HL-60/S4 (cell line): Measurements from ENCODE around the gene MAPKAPK2.

Experiments used
- in situ Hi-C: fragments of 300-500 bp; cut with MboI; formaldehyde crosslinking; loops from 2 replicates; pipeline ENCODE4 v1.14.3; 2022; ENCODE audit warnings: low sequenced_read_pairs

The MAPKAPK2 gene

DNA sequence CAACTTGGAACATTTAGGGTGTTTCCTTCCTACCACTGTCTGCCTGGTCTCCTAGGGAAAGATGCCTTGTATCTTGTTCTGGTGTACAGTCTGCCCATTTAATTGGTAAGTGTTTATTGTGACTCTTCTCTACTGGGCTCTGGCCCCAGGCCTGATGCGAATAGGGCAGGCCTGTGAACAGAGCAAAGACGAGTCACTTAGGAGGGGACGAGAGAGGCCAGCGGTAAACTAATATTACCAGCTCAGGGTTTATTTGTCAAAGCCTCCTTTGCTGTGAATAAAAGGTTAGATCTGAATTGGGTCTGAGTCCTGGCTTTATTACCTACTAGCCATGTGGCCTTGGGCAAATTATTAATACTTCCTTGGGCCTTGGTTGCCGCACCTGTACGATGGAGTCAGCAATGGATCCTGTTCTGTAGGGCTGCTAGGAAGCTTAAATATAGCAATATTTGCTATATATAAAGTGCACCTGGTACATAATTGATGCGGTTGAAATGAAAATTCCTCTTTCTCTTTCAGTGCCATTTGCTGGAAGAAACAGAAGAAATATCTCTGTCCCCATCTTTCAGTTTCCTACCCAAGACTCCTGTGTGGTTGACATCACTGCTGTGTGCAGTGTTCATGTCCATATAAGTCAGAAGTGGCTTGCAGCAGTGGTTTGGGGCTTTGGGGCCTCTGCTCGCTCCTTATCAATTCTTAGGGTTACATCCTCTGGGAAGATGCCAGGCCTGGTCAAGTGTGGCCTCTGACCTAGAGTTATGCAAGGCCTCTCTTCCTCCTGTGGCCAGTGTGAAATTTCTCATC lies 32.4 kb downstream of the MAPKAPK2 start:
- in situ Hi-C loops, result no loop called here

DNA sequence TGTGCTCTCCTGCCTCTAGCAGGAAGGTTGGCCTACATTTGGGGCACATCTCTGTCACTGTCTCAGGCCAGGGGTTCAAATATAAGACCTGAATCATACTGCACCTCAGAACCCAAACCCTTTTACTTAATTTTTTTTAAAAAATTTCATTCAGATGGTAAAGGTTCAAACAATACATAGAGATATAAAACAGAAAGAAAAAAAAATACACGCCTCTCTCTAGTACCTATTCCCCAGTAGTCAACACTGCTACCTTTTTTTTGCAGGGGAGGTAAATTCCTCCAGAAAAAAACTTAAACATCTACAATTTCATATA lies 32.9 kb downstream of the MAPKAPK2 start:
- in situ Hi-C loops, result no loop called here

DNA sequence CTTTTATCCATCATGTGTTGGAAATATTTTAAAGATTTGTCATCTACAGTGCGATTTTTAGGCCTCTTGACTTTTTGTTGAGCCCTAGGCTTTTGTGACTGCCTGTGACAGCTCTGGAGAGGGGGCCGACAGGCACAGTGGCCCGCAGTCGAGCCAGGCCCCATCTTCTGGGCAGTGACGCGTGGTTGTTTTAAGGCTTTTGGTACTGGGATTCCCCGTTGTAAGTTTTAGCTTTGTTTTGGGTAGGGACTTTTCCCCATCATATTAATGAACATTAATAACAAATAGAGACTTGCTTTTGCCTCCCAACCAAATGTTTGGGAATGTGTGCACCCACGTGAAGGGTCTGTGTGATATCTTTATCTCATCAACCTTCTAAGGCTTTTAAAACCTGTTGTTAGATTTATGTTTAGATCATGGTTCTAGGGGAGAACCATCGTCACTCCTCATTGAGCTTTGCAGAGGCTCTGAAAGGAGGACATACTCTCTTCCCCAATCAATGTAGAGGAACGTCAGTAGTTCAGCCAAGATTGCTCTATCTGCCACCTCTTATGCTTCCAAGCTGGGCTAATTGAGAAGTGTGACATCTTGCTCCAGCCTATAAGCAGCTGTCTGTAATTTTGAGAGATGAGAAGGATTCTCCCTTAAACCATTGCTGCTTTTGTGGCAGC lies 34.6 kb downstream of the MAPKAPK2 start:
- in situ Hi-C loops, result no loop called here

DNA sequence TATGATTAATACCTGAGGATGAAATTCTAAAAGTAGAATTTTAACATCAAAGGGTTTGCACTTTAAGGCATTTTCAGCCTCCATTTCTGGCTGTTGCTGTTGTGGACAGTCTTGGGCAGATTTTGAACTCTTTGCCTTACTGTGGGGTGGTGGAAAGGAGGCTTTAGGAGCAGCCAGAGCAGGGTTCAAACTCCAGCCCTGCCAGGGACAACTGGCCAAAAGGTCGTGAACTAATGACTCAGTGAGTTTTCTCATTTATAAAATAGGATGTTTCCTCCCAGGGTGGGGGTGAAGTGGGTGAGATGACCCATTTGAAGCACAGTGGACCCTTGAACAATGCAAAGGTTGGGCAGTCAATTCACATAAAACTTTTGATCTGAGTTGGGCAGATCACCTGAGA lies 36.7 kb downstream of the MAPKAPK2 start:
- in situ Hi-C loops, result no loop called here

DNA sequence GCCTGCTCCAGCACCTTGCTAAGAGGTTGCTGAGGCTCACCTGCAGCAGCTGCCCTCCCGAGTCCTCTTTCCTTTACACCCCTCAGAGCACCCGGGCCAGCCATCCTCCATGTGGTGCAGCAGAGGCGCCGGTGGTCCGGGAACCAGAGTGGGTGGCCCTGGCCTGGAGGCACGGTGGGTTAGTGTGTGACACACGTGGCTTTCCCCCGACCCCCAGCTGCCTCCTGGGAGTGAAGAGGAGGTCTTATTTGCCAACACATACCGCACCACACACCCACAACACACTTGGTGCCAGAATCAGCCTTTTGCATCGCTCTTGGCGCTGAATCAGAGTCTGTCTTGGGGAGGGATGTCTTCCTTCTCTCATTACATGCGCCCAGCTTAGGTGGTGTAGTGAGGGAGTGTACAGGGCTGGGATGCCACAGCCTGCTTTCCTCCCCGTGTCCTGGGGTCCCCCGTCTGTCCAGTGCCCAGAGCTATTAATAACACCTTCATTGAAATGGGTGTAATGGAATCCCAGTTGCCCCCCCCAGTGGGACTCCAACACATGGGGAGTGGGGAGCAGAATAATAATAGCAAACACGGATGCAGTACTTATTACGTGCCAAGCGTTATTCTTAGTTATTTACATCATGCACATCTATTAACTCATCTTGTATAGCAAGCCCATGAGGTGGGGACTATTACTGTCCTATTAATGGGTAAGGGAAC lies 38.2 kb downstream of the MAPKAPK2 start:
- in situ Hi-C loops, result no loop called here

DNA sequence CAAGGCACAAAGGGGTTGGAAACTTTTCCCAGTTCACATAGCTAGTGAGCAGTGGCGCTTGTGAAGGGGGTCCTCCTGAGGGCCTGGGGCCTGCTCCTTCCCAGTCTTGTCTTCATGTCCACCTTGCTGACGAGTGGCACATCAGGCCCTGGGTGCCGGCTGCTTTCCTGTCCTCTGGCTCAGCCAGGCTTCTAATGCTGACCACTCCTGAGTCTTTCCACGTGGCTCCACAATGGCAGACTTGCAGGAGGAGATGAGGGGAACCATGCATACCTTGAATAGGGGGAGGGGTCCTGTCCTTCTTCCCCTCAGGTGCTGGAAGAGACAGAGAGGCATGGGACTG lies 38.7 kb downstream of the MAPKAPK2 start:
- in situ Hi-C loops, result no loop called here

DNA sequence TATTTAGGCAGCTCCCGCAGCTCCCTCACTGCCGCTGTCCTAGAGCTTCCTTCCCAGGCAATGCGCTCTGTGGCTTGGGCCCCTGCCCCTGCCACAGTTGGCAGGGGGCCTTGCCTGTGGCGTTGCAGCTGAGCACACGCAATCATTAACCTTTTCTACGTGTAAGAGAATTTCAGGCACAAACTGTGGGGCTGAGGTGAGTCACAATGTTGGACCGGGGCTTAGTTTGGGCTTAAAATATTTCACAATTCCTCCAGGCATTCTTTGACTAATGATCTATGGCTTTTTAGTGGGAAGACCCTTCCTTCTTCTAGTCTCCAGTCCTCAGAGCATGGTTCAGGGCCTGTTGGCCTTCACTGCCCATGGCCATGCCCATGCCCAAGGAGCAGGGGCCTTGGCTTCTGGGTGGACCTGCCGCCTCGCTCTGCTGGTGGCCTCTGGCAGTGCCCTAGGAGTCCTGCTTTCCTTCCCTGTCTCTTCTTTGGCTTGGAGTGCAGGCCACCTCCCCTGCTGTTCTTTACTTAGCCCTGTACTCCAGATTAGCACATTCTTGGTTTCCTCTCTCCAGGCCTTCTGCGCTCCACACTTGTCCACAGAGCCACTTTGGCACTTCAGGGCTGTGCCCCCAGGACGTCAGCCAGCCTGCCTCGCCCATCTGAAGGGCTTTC lies 39.2 kb downstream of the MAPKAPK2 start:
- in situ Hi-C loops, result no loop called here

DNA sequence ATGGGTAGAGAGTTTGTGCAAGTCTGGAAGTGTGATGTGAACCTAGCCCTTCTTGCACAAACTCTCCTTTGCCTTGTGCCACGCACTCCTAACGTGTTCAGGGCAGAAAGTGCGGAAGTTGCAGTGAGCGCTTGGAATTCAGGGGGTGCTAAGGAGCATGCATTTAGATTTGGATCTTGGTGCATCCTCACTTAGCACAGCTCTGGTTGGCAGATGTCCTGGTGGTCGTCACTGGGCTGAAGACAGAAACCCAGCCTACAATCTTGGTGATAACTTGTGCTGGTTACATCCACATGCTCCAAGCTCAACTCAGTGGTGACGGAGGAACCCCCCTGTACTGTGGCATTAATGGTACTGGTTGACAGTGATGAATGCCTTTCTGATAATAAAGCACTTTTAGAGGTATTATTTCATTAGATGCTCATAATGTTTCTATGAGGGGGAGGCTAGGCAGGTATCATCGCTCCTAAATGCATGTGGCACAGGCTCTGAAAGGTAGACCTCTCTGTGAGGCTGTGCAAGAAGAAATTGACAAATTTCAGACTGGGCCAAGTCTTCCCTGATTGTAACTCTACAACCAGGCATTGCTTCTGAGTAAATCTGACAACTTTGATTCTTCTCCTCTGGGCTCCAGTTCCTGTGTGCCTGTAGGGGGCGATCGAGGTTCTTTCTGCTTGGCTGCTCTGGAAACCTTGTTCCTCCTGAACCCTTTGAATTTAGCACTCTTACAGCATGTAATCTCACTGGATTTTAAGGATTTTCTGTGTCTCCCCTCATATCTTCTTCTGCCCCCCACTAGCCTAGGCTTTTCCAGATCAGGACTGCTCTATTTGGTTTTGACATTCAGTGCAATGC lies 40.6 kb downstream of the MAPKAPK2 start:
- in situ Hi-C loops, result no loop called here

DNA sequence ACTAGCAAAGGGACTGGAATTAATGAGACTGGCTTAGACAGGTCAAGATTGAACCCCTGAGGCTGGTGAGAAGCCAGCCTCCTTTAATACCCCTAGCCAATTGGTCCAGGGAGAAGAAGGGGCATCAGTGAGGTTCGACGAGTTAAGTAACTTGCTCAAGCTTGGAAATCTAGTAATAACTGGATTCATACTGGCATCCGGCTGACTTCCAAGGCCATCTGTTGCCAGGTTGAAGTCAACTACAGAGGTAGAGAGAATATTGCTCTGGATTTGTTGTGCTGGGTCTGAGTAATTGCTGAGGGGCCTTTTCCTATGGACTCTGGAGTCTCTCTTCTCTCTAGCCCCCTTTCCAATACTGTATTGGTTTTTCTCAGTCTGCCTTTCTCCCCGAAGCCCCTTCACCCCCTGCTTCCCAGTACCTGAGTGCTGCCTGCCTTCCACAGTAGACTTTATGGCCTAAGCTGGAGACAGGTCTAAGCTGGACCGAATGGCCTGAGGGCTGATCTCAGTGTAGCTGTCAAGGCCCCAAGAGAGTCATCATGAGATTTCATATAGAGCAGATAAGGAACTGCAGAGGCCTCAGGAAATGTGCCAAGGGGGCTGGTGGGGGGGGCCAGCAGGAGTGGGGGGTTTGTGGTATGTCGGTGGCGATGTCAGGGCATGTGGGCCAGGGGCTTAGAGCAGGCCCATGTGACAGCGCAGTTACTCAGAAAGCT lies 43.4 kb downstream of the MAPKAPK2 start:
- in situ Hi-C loops, result no loop called here

DNA sequence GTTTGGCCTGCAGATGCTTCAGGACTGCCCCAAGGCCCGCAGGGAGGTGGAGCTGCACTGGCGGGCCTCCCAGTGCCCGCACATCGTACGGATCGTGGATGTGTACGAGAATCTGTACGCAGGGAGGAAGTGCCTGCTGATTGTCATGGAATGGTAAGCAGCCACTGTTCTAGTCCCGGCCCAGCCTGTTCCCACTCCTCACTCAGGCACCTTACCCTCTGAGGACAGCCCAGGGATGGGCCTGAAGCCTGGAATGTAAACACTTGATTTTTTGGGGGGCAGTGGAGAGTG lies 43.9 kb downstream of the MAPKAPK2 start:
- in situ Hi-C loops, result no loop called here

DNA sequence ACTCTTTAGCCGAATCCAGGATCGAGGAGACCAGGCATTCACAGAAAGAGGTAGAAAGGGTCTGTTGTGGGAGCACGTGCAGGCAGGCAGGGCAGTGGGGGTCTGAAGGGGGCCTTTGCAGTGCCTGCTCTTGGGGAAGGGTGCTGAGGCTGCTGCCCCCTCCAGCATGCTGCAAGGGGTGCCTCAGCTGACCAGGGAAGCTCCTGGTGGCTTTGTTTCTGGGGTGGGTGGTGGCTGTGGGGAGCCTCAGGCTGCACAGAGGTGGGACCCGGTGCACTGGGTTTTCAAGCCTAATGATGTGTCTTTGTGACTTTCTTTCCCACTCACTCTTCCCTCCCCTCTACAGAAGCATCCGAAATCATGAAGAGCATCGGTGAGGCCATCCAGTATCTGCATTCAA lies 44.3 kb downstream of the MAPKAPK2 start:
- in situ Hi-C loops, result no loop called here

DNA sequence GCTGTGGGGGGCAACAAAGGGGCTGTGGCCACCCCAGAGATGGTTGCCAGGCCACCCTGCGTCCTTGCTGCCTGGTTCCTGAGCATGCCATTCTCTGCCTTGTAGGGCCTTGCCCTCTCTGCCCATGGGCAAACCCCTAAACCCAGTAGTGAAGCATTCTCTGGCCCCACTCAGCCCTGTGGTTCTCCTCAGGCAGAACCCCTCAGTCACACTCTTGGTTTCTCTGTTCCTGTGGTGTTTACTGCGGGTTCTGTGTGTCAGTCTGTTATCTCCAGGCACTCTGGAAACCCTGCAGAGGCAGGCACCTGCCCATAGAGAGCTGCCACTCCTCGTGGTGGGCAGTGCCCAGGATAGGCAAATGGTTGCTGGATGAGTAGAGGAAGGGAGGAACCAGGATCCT lies 44.8 kb downstream of the MAPKAPK2 start:
- in situ Hi-C loops, result no loop called here

DNA sequence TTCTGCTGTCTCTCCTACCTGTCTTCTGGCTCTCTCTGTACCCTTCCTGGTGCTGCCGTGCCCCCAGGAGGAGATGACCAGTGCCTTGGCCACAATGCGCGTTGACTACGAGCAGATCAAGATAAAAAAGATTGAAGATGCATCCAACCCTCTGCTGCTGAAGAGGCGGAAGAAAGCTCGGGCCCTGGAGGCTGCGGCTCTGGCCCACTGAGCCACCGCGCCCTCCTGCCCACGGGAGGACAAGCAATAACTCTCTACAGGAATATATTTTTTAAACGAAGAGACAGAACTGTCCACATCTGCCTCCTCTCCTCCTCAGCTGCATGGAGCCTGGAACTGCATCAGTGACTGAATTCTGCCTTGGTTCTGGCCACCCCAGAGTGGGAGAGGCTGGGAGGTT lies 47.8 kb downstream of the MAPKAPK2 start:
- in situ Hi-C loops, result loop anchor here (10.0 kb wide), 2 partner anchors 182 to 252 kb away; no protein-coding TSS in a partner anchor

DNA sequence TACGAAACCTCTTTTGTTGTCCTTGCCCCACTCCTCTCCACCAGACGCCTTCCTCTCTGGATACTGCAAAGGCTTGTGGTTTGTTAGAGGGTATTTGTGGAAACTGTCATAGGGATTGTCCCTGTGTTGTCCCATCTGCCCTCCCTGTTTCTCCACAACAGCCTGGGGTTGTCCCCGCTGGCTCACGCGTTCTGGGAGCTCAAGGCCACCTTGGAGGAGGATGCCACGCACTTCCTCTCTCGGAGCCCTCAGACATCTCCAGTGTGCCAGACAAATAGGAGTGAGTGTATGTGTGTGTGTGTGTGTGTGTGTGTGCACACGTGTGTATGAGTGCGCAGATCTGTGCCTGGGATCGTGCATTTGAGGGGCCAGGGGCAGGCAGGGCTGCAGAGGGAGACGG lies 48.3 kb downstream of the MAPKAPK2 start:
- in situ Hi-C loops, result loop anchor here (10.0 kb wide), 2 partner anchors 182 to 252 kb away; no protein-coding TSS in a partner anchor

DNA sequence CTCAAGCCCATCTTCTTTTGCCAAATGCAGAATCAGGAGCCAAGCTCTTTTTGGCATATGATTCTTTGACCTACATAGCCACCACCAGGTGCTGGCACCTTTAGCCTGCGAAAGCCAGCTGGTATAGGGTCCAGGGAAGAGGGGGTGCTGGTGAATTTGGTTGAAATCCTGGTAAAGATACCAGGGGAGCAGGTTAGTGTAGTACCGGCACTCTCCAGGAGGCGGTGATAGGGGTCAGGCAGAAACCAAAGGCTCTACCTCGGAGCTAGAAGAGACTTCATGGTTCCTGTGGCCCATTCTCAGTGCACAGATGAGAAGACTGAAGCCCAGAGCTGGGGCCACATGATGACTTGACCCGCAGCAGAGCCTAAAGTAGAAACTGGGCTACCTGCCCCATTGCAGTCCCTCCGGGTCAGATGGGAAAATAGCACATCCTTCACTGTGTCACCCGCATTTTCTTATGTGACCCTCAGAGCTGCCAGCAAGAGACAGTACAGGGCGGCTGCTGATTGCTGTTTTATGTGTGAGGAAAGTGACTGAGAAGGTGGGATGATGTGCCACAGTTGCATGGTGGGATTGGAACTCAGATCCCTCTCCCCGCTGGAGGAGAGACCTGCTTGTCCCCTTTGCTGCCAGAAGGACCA lies 49.9 kb downstream of the MAPKAPK2 start:
- in situ Hi-C loops, result loop anchor here (5.0 to 10.0 kb wide), 3 partner anchors 73 to 250 kb away; no protein-coding TSS in a partner anchor

DNA sequence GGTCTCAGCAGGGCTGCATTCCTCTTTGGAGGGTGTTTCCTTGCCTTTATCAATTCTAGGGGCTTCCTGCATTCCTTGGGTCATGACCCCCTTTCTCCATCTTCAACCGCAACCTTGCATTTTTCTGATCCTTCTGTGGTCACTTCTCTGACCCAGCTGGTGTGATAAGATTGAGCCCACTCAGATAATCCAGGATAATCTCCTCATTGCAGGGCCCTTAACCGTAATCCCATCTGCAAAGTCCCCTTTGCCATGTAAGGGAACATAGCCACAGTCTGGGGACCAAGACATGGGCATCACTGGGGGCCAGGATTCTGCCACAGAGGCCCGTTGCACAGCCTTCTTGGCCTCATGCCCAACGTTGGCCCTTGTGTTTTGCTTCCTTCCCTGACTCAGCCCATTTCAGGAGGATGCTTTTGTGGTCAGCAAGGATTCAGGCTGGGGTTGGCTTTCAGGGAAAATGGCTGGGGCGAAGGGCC lies 50.9 kb downstream of the MAPKAPK2 start:
- in situ Hi-C loops, result loop anchor here (5.0 to 10.0 kb wide), 3 partner anchors 72 to 249 kb away; no protein-coding TSS in a partner anchor

DNA sequence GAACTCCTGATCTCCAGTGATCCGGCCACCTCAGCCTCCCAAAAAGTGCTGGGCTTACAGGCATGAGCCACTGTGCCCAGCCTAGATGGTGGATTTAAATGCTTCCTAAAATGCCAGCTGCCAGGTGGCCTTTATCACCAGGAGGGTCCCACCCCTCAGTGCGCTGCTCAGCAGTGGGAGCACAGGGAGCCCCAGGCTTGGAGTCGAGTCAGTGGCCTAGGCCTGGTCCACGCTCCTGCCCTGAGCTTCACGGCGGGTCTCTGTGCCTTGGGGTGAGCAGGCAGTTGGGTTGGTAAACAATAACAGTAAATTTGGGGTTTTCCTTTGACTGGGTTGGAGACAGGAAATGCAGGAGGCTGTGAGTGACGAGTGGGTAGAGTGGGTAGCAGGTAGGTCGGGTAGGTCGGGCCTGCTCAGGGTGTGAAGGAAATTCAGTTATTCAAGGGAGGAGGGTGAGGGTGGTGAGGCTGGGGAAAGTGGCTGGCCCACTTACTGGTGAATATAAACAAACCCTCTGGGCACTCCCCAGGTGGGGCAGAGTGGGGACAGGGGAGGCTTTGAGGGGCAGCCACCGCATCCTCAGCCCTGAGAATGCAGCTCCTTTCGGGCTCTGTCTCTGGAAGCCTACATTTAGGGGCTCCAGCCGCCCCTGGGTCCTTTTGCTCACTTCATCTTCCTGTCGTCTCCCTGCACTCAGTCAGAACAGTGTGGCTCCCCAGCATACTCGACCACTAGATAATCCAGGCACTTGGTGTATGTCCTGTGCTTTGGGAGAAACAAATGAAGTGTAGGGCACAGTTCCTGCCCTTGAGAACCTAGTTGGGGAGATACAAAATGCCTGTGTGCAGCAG lies 52.4 kb downstream of the MAPKAPK2 start:
- in situ Hi-C loops, result loop anchor here (5.0 to 10.0 kb wide), 3 partner anchors 70 to 248 kb away; no protein-coding TSS in a partner anchor

DNA sequence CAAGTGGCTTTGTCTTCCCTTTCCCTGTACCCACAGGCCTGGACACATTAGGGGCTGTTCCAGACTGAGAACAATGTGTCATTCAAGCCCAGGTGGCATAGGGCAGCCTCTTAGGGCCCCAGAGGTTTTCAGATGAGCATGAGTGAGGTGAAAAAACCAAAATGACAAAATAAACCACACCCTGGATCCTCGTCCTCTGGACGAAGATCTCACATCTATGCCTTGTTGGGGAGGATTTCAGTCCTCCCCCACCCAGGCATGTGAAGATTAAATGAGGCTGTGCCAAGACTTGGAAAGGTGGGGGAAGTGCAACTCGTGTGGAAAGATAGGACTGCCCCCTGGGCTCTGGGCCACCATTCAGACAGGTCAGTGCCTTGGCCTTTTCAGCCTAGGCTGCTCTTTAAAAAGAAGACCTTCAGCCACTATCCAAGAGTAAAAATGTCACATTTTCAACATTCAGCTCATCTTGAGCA lies 53.1 kb downstream of the MAPKAPK2 start:
- in situ Hi-C loops, result loop anchor here (5.0 to 10.0 kb wide), 3 partner anchors 70 to 247 kb away; no protein-coding TSS in a partner anchor
